Measurements from ENCODE around the gene URI1. TPM values are rescaled to one million over a fixed set of nuclear protein-coding genes. Genes with fewer than 3 reads are reported as not detected.

The URI1 gene
- total and polyA plus RNA-seq, 10 donors, result 23.8 to 64.6 (median 52.4) TPM

DNA sequence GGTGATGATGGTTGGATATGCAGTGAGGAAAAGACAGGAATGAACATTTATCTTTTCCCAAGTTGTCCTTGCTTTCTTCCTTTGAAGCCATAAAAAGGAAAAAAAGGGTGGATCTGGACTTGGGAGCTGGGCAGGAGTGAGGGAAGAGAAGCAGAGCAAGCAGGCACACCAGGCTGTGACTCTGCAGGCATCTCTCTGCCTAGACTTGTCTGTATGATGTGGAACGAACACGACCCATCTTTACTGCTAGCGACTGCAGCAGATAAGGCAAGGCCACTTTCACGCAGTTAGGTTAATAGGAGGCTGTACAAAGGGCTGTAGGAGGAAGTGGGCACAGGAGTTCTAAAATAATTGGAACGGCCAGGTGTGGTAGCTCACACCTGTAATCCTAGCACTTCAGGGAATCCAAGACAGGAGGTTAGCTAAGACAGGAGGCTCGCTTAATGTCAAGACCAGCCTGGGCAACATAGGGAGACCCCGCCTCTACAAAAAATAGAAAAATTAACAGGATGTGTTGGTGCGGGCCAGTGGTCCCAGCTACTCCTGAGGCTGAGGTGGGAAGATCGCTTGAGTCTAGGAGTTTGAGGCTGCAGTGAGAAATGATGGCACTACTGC, 961 bp upstream of the URI1 start:
- Histone ChIP-seq H3K4me1 (peaks cover 25 to 46% (median 41%) of the 10 kb centered on the region in 6 donors), H3K4me3 (peak overlapping the region in 4 of 8 donors; percentile 72 to 93 (median 78)), H3K9me3 (peaks cover 0 to 19% (median 11%) of the 10 kb centered on the region in 8 donors), H3K27me3 (replicated peaks in 1 of 7) (no peaks in the 10 kb centered on the region), H3K36me3 (no peaks in the 10 kb centered on the region), H3K27ac (no peak overlapping the region)
- no peak for DNase-seq
- intact Hi-C loops (cut with DNase I; ENCODE audit: low total_unique reads), result no loop called here
- TF ChIP-seq POLR2A (IDR thresholded peaks at IDR 0.05), result no peak
- TF ChIP-seq, protein P1, sequence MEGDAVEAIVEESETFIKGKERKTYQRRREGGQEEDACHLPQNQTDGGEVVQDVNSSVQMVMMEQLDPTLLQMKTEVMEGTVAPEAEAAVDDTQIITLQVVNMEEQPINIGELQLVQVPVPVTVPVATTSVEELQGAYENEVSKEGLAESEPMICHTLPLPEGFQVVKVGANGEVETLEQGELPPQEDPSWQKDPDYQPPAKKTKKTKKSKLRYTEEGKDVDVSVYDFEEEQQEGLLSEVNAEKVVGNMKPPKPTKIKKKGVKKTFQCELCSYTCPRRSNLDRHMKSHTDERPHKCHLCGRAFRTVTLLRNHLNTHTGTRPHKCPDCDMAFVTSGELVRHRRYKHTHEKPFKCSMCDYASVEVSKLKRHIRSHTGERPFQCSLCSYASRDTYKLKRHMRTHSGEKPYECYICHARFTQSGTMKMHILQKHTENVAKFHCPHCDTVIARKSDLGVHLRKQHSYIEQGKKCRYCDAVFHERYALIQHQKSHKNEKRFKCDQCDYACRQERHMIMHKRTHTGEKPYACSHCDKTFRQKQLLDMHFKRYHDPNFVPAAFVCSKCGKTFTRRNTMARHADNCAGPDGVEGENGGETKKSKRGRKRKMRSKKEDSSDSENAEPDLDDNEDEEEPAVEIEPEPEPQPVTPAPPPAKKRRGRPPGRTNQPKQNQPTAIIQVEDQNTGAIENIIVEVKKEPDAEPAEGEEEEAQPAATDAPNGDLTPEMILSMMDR (IDR thresholded peaks at IDR 0.05 in 8 of 11, conservative IDR thresholded peaks at IDR 0.05 in 3 of 11), result no peak
- no peak for TF ChIP-seq POLR2AphosphoS5 (IDR thresholded peaks at IDR 0.05)
- WGBS, 5 donors, result 83 to 91% (median 87%) methylated on average over 9 of the region's 9 CpGs

DNA sequence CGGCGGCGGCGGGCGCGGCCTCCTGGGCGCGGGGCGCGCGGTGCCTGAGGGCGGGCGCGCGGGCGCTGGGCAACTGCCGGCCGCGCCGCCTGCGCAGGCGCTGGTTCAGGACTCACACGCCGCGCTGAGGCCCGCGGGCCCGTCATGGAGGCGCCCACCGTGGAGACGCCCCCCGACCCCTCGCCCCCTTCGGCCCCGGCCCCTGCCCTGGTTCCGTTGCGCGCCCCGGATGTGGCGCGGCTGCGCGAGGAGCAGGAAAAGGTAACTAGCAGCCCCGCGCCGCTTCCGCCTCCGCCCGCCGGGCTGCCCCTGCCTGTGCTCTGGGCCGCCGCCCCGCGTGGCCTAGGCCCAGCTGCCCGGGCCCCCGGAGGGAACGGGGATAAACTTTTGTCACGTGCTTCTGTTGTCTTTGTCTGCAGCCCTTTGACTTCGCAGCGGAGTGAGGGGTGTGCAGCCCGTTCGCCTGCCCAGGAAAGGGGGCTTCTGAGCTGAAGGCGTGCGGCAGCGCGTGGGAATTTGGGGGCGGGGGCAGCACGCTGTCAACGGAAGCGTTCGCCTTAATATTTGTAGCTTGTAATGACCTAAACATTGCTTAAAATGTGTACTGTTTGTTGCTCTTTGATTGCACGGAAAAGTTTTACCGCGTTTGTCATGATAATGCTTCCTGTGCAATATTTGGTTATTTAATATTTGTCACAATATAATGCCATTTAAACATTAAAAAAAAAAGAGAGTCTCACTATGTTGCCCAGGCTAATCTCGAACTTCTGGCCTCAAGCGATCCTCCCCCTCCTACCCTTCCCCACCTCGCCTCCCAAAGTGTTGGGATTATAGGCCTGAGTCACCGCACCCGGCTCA, 594 bp downstream of the URI1 start:
- H3K4me3 ChIP-seq, result peak overlapping the region; percentile 72 to 94 (median 90)
- H3K27me3 ChIP-seq (replicated peaks in 1 of 7), result no peaks in the 10 kb centered on the region
- H3K9me3 ChIP-seq, result peaks cover 0 to 3% (median 0%) of the 10 kb centered on the region in 8 donors
- no peaks in the 10 kb centered on the region for H3K36me3 ChIP-seq
- TF ChIP-seq POLR2AphosphoS5 (IDR thresholded peaks at IDR 0.05), result peak in 2 of 3 donors; percentile 10 to 76
- TF ChIP-seq, protein P1 (IDR thresholded peaks at IDR 0.05 in 8 of 11, conservative IDR thresholded peaks at IDR 0.05 in 3 of 11), result peak in 2 of 11 experiments; percentile 12 to 17
- TF ChIP-seq POLR2A (IDR thresholded peaks at IDR 0.05), result no peak
- peak; percentile 95 for DNase-seq
- peak overlapping the region; percentile 61 to 94 (median 84) for H3K27ac ChIP-seq
- intact Hi-C loops (cut with DNase I; ENCODE audit: low total_unique reads), result no loop called here
- 1 to 5% (median 3%) methylated on average over 23 to 79 of the region's 79 CpGs for WGBS, 5 donors
- peaks cover 29 to 61% (median 53%) of the 10 kb centered on the region in 6 donors for H3K4me1 ChIP-seq

DNA sequence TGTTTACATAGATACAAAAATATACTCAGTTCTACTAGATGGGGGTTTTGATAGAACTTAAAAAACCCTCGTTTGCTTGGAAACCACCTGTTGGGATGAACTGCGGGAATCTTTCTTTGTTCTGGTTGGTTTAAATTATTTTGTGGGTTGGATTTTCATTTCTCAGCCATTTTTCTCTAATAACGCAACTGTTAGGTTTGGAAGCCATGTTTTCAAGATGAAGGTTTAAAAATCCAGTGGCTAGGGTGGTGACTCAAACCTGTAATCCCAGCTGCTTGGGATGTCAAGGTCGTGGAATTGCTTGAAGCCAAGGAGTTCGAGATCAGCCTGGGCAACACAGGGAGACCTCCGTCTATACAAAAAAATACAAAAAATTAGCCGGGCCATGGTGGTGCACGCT, 1.6 kb downstream of the URI1 start:
- 71 to 84% (median 77%) methylated on average over 8 of the region's 8 CpGs for WGBS, 5 donors
- intact Hi-C loops (cut with DNase I; ENCODE audit: low total_unique reads), result no loop called here
- peaks cover 32 to 66% (median 57%) of the 10 kb centered on the region in 6 donors for H3K4me1 ChIP-seq
- TF ChIP-seq POLR2AphosphoS5 (IDR thresholded peaks at IDR 0.05) (no peak), POLR2A (IDR thresholded peaks at IDR 0.05) (no peak)
- TF ChIP-seq, protein P1 (IDR thresholded peaks at IDR 0.05 in 8 of 11, conservative IDR thresholded peaks at IDR 0.05 in 3 of 11), result no peak
- H3K9me3 ChIP-seq, result no peaks in the 10 kb centered on the region
- DNase-seq, result no peak
- no peaks in the 10 kb centered on the region for H3K36me3 ChIP-seq
- peak overlapping the region in 3 of 8 donors; percentile 86 to 94 (median 88) for H3K27ac ChIP-seq
- no peaks in the 10 kb centered on the region for H3K27me3 ChIP-seq (replicated peaks in 1 of 7)
- H3K4me3 ChIP-seq, result peak overlapping the region in 5 of 8 donors; percentile 72 to 94 (median 88)

All from spleen (tissue), 11 donors.